COLO668 (cell line): ENCODE data around the gene PHB1.
A peak's percentile ranks its signal among the peaks of the same experiment; 100 is the strongest.

Experiments
- DNase-seq: peaks from one replicate; lab custom pipeline; 2025; ENCODE audit not compliant: unreplicated experiment; lab: John Stamatoyannopoulos, UW

Gene PHB1

GRCh38 chr17:49414622-49415350, at the start of gene PHB1:
Gene PHB1 (minus strand): TSS chr17:49414882. CDS start chr17:49413264, 1,618 bp downstream.
- DNase-seq, result peak; percentile 92

- DNase-seq, result no peak
These were observed 49.4 kb upstream of the PHB1 start for GRCh38 chr17:49464049-49464448.

DNA sequence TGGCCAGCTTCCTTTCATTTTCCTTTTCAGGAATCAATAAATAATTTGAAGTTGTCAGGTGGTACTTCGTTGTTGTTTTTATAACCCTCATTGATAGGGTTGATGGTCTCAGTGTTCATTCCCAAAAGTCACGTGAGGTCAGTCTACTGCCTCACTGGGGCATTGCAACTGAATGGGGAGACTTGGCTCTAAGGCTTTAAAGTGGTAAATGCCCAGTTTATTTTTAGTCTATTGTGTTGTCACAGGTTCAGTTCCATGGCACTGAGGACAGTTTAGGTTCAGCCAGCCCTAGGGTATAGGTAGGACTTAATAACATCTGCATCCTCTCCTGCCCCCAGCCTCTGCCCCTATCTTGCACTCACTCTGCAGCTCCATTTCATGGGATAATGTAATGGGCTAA, 46.9 kb upstream of the PHB1 start:
- no peak for DNase-seq

DNA sequence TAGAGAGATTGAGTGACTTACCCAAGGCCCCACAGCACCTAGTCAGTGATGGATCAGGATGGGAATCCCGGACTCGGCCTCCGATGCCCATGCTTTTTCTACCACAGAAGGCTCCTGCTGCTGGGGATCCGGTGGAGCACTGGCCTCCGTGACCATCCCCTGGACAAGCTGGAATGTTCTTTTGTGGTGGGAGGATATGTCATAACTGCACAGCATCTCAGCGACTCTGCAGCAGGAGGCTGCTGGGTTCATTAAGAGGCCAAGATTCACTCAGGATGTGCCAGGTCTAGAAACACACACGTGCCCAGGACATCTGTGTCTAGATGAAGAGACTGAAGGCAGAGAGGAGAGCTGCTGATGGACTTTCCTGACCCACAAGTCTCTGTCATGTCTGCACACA, 45.7 kb upstream of the PHB1 start:
- no peak for DNase-seq

- DNase-seq, result no peak
These were observed 44.8 kb upstream of the PHB1 start for GRCh38 chr17:49459401-49459984.

DNA sequence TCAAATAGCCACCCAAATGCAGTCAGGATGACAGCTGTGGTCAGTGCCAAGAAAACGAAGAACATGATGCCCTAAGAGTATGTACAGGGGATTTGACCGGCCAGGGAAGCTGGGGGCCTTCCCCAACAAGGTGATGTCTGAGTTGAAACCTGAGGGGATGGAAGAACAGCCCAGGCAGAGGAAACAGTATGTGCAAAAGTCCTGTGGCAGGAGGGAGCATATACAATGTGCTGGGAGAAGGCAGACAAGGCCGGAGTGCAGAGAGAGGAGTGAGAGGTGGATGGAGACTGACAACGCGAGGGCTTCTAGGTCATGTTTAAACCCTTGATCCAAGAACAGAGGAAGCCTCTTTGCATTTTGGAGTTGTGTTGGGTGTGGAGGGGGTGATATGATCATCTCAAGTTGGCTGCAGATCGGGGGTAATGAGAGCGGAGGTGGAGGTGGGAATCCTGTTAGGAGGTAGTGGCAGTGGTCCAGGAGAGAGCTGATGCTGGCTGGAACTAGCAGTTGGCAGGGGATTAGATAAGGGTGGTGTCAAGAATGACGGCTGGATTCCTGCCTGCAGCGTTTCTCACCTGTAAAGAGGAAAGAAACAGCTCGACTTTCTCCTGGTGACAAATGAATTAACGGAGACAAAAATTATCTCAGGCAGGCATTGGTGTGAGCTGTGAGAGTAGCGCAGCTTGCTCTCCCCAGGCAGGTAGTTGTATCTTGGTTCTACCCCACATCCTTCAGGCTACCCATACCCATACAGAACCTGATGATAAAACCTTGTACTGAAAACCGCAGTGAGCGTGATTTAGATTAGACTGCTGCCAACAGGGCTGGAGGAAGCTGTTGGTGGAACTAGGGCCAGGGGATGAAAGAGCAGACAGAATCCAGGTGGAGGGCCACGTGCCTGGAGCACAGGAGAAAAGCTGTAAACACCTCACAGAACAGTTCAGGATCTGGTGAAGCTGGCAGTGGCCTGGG, 43.2 kb upstream of the PHB1 start:
- DNase-seq, result no peak

DNA sequence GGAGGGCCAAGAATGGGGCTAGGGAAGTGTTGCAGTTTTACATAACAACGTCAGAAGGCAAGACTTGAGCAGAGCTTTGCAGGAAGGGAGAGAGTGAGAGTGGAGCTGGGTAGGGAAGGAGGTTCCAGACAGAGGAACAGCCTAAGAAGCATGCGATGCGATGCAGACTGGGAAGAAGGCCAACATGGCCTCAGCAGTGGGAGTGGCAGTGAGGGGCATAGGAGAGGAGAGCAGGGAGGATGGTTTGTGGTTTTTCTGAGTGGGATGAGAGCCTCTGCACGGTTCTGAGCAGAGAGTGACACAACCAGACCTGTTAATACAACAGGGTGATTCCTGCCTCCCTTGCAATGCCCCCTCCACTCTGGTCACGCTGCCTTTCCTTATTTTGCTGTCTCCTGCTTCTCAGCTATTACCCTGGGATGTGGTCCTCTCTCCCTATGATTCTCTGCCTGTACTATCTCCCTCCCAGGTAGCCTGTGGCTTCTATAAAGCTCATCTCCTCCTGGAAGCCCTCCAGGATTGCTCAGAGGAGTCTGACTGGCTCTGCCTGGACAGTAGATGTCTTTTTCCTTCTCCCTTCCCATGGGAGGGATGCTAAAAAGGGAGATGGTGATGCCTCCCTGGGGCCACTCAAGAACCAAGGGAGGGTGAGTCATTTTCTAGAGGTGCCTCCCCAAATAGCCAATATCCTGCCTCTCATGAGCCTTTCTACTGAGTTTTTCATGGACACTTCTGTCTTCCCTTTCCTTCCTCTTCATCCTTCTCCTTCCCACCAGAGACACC, 41.7 kb upstream of the PHB1 start:
- no peak for DNase-seq

GRCh38 chr17:49455272-49455861, 40.7 kb upstream of the PHB1 start:
- no peak for DNase-seq

GRCh38 chr17:49454050-49454449, 39.4 kb upstream of the PHB1 start:
- DNase-seq, result no peak

- no peak for DNase-seq
These were observed 38.0 kb upstream of the PHB1 start for GRCh38 chr17:49452661-49453060.

DNA sequence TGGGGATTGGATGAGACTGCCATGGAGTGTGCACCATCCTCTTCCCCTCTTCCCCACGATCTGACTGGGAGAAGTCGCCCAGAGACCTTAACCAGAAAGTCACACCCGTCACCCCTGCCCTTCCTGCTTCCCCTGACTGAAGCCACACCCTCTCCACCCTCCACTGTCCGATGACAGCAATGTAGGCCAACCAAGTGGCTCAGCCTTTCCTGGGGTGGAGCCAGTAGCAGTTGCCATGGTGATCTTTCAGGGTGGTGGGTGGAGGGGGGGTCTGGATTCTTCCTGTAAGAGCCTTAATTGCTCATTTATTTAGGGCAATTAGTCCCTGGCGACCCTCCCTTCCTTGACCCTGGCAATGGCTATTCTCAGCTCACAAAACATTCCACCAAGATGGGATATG, 37.5 kb upstream of the PHB1 start:
- DNase-seq, result no peak

GRCh38 chr17:49450735-49451134, 36.1 kb upstream of the PHB1 start:
- DNase-seq, result no peak

DNA sequence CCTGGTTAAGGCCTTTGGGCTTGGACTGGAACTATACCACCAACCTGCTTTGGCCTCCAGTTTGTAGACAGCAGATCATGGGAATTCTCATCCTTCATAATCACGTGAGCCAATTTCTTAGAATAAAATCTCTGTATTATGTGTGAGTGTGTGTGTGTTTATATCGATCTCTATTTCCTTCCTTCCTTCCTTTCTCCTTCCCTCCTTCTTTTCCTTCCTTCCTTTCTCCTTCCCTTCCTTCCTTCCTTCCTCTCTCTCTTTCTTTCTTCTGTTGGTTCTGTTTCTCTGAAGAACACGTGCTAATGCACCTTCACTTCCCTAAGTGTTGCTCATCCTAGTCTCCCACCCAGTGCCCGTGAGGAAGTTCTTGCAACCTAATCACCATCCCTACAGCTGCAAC, 35.5 kb upstream of the PHB1 start:
- DNase-seq, result no peak

GRCh38 chr17:49447628-49448302, 33.1 kb upstream of the PHB1 start:
- no peak for DNase-seq

DNA sequence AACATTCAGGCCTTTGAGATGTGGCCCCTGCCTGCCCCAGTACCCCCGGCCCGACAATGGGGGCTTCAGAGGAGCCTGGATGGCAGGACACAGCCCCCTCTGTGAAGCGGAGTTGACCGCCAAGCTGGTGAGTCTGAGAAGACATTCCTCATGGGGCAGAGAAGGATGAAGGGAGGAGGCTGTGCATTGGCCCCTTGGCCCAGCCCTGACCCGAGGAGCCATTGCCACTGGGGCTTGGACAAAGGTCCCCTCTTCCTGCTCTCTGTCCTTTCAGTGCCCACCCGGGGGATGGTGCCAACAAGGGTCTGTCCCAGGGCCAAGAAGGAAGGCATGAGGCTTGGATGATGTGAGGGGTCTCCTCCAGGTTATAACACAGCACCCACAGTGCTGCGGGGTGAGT, 30.9 kb upstream of the PHB1 start:
- no peak for DNase-seq

GRCh38 chr17:49444384-49444783, 29.7 kb upstream of the PHB1 start:
- DNase-seq, result no peak

- DNase-seq, result no peak
These were observed 29.2 kb upstream of the PHB1 start for GRCh38 chr17:49443862-49444261.

- DNase-seq, result no peak
These were observed 27.4 kb upstream of the PHB1 start for GRCh38 chr17:49442041-49442440.

GRCh38 chr17:49441578-49441977, 26.9 kb upstream of the PHB1 start:
- no peak for DNase-seq

- DNase-seq, result no peak
These were observed 25.9 kb upstream of the PHB1 start for GRCh38 chr17:49440581-49440980.
